Esophagus muscularis mucosa (tissue), 4 donors: ENCODE results near the gene THYN1.

Experiments
- CTCF ChIP-seq, 3 experiments: fragments of 200-600 bp in 2 of 3; fragments of 450-650 bp in 1 of 3; sonication (generic) in 2 of 3; IDR thresholded peaks; one replicate each; pipeline ENCODE4 v1.5.1; 2017 to 2019; ENCODE audit warnings: antibody characterized with exemption in 3 of 3, mild to moderate bottlenecking in 2 of 3, moderate library complexity in 1 of 3
- EP300 ChIP-seq: sonication (generic); formaldehyde crosslinking; IDR thresholded peaks from one replicate; pipeline ENCODE4 v1.6.1; 2017; ENCODE audit warnings: antibody characterized with exemption
- POLR2A ChIP-seq: fragments of 450-650 bp; IDR thresholded peaks from one replicate; pipeline ENCODE4 v1.6.1; 2017; ENCODE audit warnings: antibody characterized with exemption, moderate library complexity, mild to moderate bottlenecking, low read depth

- TF ChIP-seq CTCF (IDR thresholded peaks at IDR 0.05) (no peak), EP300 (no peak), POLR2A (no peak)
Measured at GRCh38 chr11:134199531-134199930, 53.6 kb downstream of the THYN1 start.
